SK-N-MC (cell line): ENCODE measurements around the gene LILRB4.
"Not testable (repeated sequence)": the region's sequence is repeated elsewhere in the genome, so short reads cannot be mapped to it uniquely, and the experiment has no call there.

ENCODE experiments used
- DNase-seq: peaks from one replicate; pipeline ENCODE4 v3.0.0-alpha.2; 2011; ENCODE audit warnings: low read depth, low spot score
- H3K27ac ChIP-seq: fragments of 200-600 bp; sonication (generic); 2 replicates; pipeline ENCODE4 v1.5.1; 2016; ENCODE audit warnings: mixed run types
- H3K36me3 ChIP-seq: fragments of 200-600 bp; sonication (generic); 2 replicates; pipeline ENCODE4 v1.6.1; 2017; ENCODE audit warnings: antibody characterized with exemption, low read length, mixed read lengths; ENCODE audit not compliant: insufficient read depth
- H3K4me3 ChIP-seq: fragments of 200-600 bp; sonication (generic); 2 replicates; pipeline ENCODE4 v1.5.1; 2016
- H3K9ac ChIP-seq: fragments of 200-600 bp; sonication (generic); 2 replicates; pipeline ENCODE4 v1.8.0; 2017; ENCODE audit warnings: mixed run types, mixed read lengths; ENCODE audit not compliant: insufficient read length
- H3K9me3 ChIP-seq: fragments of 200-600 bp; sonication (generic); 2 replicates; pipeline ENCODE4 v1.6.1; 2017; ENCODE audit warnings: low read depth, mild to moderate bottlenecking, antibody characterized with exemption, low read length, moderate library complexity, mixed read lengths
- EZH2 ChIP-seq: fragments of 200-600 bp; sonication (generic); IDR thresholded peaks from one replicate; pipeline ENCODE4 v1.6.1; 2017; ENCODE audit warnings: antibody characterized with exemption
- FOXP2 ChIP-seq: optimal IDR thresholded peaks from 2 replicates; pipeline ENCODE3; 2011; ENCODE audit warnings: mild to moderate bottlenecking, moderate library complexity; ENCODE audit not compliant: insufficient read depth; ENCODE audit errors: extremely low read length, control extremely low read depth
- POLR2AphosphoS5 ChIP-seq: IDR thresholded peaks from 2 replicates; pipeline ENCODE4 v1.6.1; 2012; ENCODE audit warnings: mild to moderate bottlenecking, low read depth, low read length, borderline replicate concordance

LILRB4 gene

GRCh38 chr19:54682306-54682856, 19.6 kb downstream of the LILRB4 start:
- no peak overlapping the region for H3K4me3 ChIP-seq
- no peak for DNase-seq
- H3K36me3 ChIP-seq = no peaks in the 10 kb centered on the region
- H3K9ac ChIP-seq = no peak overlapping the region
- H3K9me3 ChIP-seq = no peaks in the 10 kb centered on the region
- TF ChIP-seq EZH2 (no peak), FOXP2 (no peak), POLR2AphosphoS5 (no peak)
- H3K27ac ChIP-seq = no peak overlapping the region

- TF ChIP-seq POLR2AphosphoS5 = no peak
- no peak for TF ChIP-seq EZH2
- TF ChIP-seq FOXP2 = no peak
- Histone ChIP-seq H3K36me3 (no peaks in the 10 kb centered on the region), H3K9me3 (no peaks in the 10 kb centered on the region), H3K27ac (no peak overlapping the region), H3K9ac (no peak overlapping the region), H3K4me3 (no peak overlapping the region)
- DNase-seq = peak; percentile 10
These were observed 21.7 kb downstream of the LILRB4 start for GRCh38 chr19:54684527-54684926.

GRCh38 chr19:54691582-54692297, 29.0 kb downstream of the LILRB4 start:
- no peak for TF ChIP-seq POLR2AphosphoS5
- no peak for TF ChIP-seq FOXP2
- DNase-seq = no peak
- Histone ChIP-seq H3K4me3 (no peak overlapping the region), H3K9ac (no peak overlapping the region), H3K27ac (no peak overlapping the region), H3K9me3 (no peaks in the 10 kb centered on the region), H3K36me3 (no peaks in the 10 kb centered on the region)

- no peak overlapping the region for H3K27ac ChIP-seq
- no peaks in the 10 kb centered on the region for H3K36me3 ChIP-seq
- H3K4me3 ChIP-seq = no peak overlapping the region
- no peaks in the 10 kb centered on the region for H3K9me3 ChIP-seq
- H3K9ac ChIP-seq = no peak overlapping the region
- TF ChIP-seq FOXP2 (no peak), POLR2AphosphoS5 (no peak), EZH2 (no peak)
- no peak for DNase-seq
These were observed 29.5 kb downstream of the LILRB4 start for GRCh38 chr19:54692298-54692615.

GRCh38 chr19:54694648-54695047, 31.9 kb downstream of the LILRB4 start:
- no peak overlapping the region for H3K4me3 ChIP-seq
- no peaks in the 10 kb centered on the region for H3K36me3 ChIP-seq
- no peak for TF ChIP-seq POLR2AphosphoS5
- no peak for TF ChIP-seq EZH2
- no peak for TF ChIP-seq FOXP2
- no peak overlapping the region for H3K9ac ChIP-seq
- no peaks in the 10 kb centered on the region for H3K9me3 ChIP-seq
- DNase-seq = no peak
- no peak overlapping the region for H3K27ac ChIP-seq

- DNase-seq = no peak
- no peaks in the 10 kb centered on the region for H3K9me3 ChIP-seq
- H3K36me3 ChIP-seq = no peaks in the 10 kb centered on the region
- no peak overlapping the region for H3K9ac ChIP-seq
- H3K4me3 ChIP-seq = no peak overlapping the region
- no peak overlapping the region for H3K27ac ChIP-seq
- TF ChIP-seq POLR2AphosphoS5 (no peak), FOXP2 (no peak), EZH2 (no peak)
These were observed 33.3 kb downstream of the LILRB4 start for GRCh38 chr19:54696117-54696548.

- Histone ChIP-seq H3K27ac (no peak overlapping the region), H3K9me3 (no peaks in the 10 kb centered on the region), H3K4me3 (no peak overlapping the region), H3K9ac (no peak overlapping the region), H3K36me3 (no peaks in the 10 kb centered on the region)
- DNase-seq = no peak
- no peak for TF ChIP-seq POLR2AphosphoS5
- no peak for TF ChIP-seq EZH2
- TF ChIP-seq FOXP2 = no peak
These were observed 34.0 kb downstream of the LILRB4 start for GRCh38 chr19:54696766-54697165.

GRCh38 chr19:54697716-54698115, 34.9 kb downstream of the LILRB4 start:
- not testable (repeated sequence) for H3K36me3 ChIP-seq, H3K9me3 ChIP-seq, H3K4me3 ChIP-seq, H3K27ac ChIP-seq, DNase-seq, H3K9ac ChIP-seq

GRCh38 chr19:54704928-54705327, 42.1 kb downstream of the LILRB4 start:
- no peak for TF ChIP-seq EZH2
- TF ChIP-seq FOXP2 = no peak
- TF ChIP-seq POLR2AphosphoS5 = no peak
- no peak overlapping the region for H3K27ac ChIP-seq
- no peak overlapping the region for H3K9ac ChIP-seq
- no peak for DNase-seq
- H3K4me3 ChIP-seq = no peak overlapping the region
- no peaks in the 10 kb centered on the region for H3K9me3 ChIP-seq
- no peaks in the 10 kb centered on the region for H3K36me3 ChIP-seq
